ENCODE measurements around the gene CRYGN. TPM values are rescaled to one million over a fixed set of nuclear protein-coding genes. Genes with fewer than 3 reads are reported as not detected.
A peak's percentile ranks its signal among the peaks of the same experiment; 100 is the strongest.

CRYGN gene
- total RNA-seq, 2 donors from 2014 or later = not detected

- ATAC-seq (no peak), DNase-seq (ENCODE audit: low spot score) (no peak)
- H3K4me3 Mint-ChIP-seq = no peak overlapping the region
- H3K4me1 Mint-ChIP-seq (ENCODE audit: low read depth in 2 of 2) = no peaks in the 10 kb centered on the region
- H3K27me3 Mint-ChIP-seq = peaks cover 12 to 27% of the 10 kb centered on the region in 2 donors
- no peak overlapping the region for H3K27ac Mint-ChIP-seq
- H3K36me3 Mint-ChIP-seq = peaks cover 2% of the 10 kb centered on the region
- no peaks in the 10 kb centered on the region for H3K9me3 Mint-ChIP-seq
Observed at GRCh38 chr7:151423226-151423625, 16.7 kb downstream of the CRYGN start.

- no peak for ATAC-seq
- no peak overlapping the region for H3K27ac Mint-ChIP-seq
- H3K27me3 Mint-ChIP-seq = peaks cover 17 to 30% of the 10 kb centered on the region in 2 donors
- no peak for DNase-seq (ENCODE audit: low spot score)
- no peak overlapping the region for H3K4me3 Mint-ChIP-seq
- no peaks in the 10 kb centered on the region for H3K4me1 Mint-ChIP-seq (ENCODE audit: low read depth in 2 of 2)
- no peaks in the 10 kb centered on the region for H3K9me3 Mint-ChIP-seq
- peaks cover 6% of the 10 kb centered on the region for H3K36me3 Mint-ChIP-seq
Observed at GRCh38 chr7:151422212-151422611, 17.7 kb downstream of the CRYGN start.

GRCh38 chr7:151420144-151420543 lies 19.8 kb downstream of the CRYGN start:
- Mint-ChIP-seq H3K36me3 (peaks cover 6% of the 10 kb centered on the region), H3K4me3 (no peak overlapping the region), H3K4me1 (ENCODE audit: low read depth in 2 of 2) (peaks cover 3 to 6% of the 10 kb centered on the region in 2 donors), H3K9me3 (no peaks in the 10 kb centered on the region), H3K27me3 (peaks cover 22 to 37% of the 10 kb centered on the region in 2 donors), H3K27ac (no peak overlapping the region)
- DNase-seq (ENCODE audit: low spot score) = no peak
- no peak for ATAC-seq

- DNase-seq (ENCODE audit: low spot score) (peak; percentile 18), ATAC-seq (no peak)
- Mint-ChIP-seq H3K27me3 (peaks cover 37 to 40% of the 10 kb centered on the region in 2 donors), H3K4me3 (no peak overlapping the region), H3K9me3 (no peaks in the 10 kb centered on the region), H3K36me3 (peaks cover 6% of the 10 kb centered on the region), H3K27ac (peak overlapping the region in 1 of 2 donors; percentile 56), H3K4me1 (ENCODE audit: low read depth in 2 of 2) (peaks cover 7 to 11% of the 10 kb centered on the region in 2 donors)
Observed at GRCh38 chr7:151416941-151417315, 23.0 kb downstream of the CRYGN start.

- peak overlapping the region in 1 of 2 donors; percentile 56 for H3K27ac Mint-ChIP-seq
Observed at GRCh38 chr7:151416112-151416940, 23.6 kb downstream of the CRYGN start.

GRCh38 chr7:151415375-151416105 lies 24.4 kb downstream of the CRYGN start:
- Mint-ChIP-seq H3K27ac (no peak overlapping the region), H3K36me3 (peaks cover 6% of the 10 kb centered on the region), H3K4me1 (ENCODE audit: low read depth in 2 of 2) (peaks cover 7 to 11% of the 10 kb centered on the region in 2 donors), H3K27me3 (peaks cover 46 to 50% of the 10 kb centered on the region in 2 donors), H3K9me3 (no peaks in the 10 kb centered on the region), H3K4me3 (no peak overlapping the region)
- DNase-seq (ENCODE audit: low spot score) (no peak), ATAC-seq (peak; percentile 81 to 88)

More at GRCh38 chr7:151416112-151416940, 23.6 kb downstream of the CRYGN start:
- ATAC-seq = no peak
- H3K27me3 Mint-ChIP-seq = peaks cover 39 to 43% of the 10 kb centered on the region in 2 donors
- peaks cover 7 to 11% of the 10 kb centered on the region in 2 donors for H3K4me1 Mint-ChIP-seq (ENCODE audit: low read depth in 2 of 2)
- peaks cover 6% of the 10 kb centered on the region for H3K36me3 Mint-ChIP-seq
- no peak overlapping the region for H3K4me3 Mint-ChIP-seq
- DNase-seq (ENCODE audit: low spot score) = no peak
- no peaks in the 10 kb centered on the region for H3K9me3 Mint-ChIP-seq

- no peak for DNase-seq (ENCODE audit: low spot score)
- peaks cover 46 to 54% of the 10 kb centered on the region in 2 donors for H3K27me3 Mint-ChIP-seq
- peaks cover 4% of the 10 kb centered on the region for H3K36me3 Mint-ChIP-seq
- ATAC-seq = no peak
- H3K4me3 Mint-ChIP-seq = no peak overlapping the region
- no peaks in the 10 kb centered on the region for H3K9me3 Mint-ChIP-seq
- peaks cover 12 to 17% of the 10 kb centered on the region in 2 donors for H3K4me1 Mint-ChIP-seq (ENCODE audit: low read depth in 2 of 2)
- H3K27ac Mint-ChIP-seq = no peak overlapping the region
Observed at GRCh38 chr7:151413241-151413640, 26.7 kb downstream of the CRYGN start.

- ATAC-seq (no peak), DNase-seq (ENCODE audit: low spot score) (no peak)
- Mint-ChIP-seq H3K27me3 (peaks cover 42 to 53% of the 10 kb centered on the region in 2 donors), H3K9me3 (no peaks in the 10 kb centered on the region), H3K27ac (no peak overlapping the region), H3K4me3 (no peak overlapping the region), H3K4me1 (ENCODE audit: low read depth in 2 of 2) (peaks cover 12 to 17% of the 10 kb centered on the region in 2 donors), H3K36me3 (no peaks in the 10 kb centered on the region)
Observed at GRCh38 chr7:151412318-151412717, 27.6 kb downstream of the CRYGN start.

- Mint-ChIP-seq H3K27me3 (peaks cover 36 to 45% of the 10 kb centered on the region in 2 donors), H3K4me3 (no peak overlapping the region), H3K4me1 (ENCODE audit: low read depth in 2 of 2) (peaks cover 12 to 17% of the 10 kb centered on the region in 2 donors), H3K27ac (no peak overlapping the region), H3K36me3 (no peaks in the 10 kb centered on the region), H3K9me3 (no peaks in the 10 kb centered on the region)
- DNase-seq (ENCODE audit: low spot score) = no peak
- no peak for ATAC-seq
Observed at GRCh38 chr7:151411551-151411950, 28.4 kb downstream of the CRYGN start.

GRCh38 chr7:151410405-151411390 lies 29.2 kb downstream of the CRYGN start:
- Mint-ChIP-seq H3K4me3 (no peak overlapping the region), H3K27ac (no peak overlapping the region), H3K36me3 (no peaks in the 10 kb centered on the region), H3K9me3 (no peaks in the 10 kb centered on the region), H3K27me3 (peaks cover 36 to 45% of the 10 kb centered on the region in 2 donors), H3K4me1 (ENCODE audit: low read depth in 2 of 2) (peaks cover 12 to 15% of the 10 kb centered on the region in 2 donors)
- DNase-seq (ENCODE audit: low spot score) = peak; percentile 48
- ATAC-seq = no peak

GRCh38 chr7:151409667-151410404 lies 30.1 kb downstream of the CRYGN start, which contains the start of gene WDR86:
TSS of gene WDR86 (minus strand) at chr7:151410038. CDS start at chr7:151409589, 449 bp downstream.
- ATAC-seq (no peak), DNase-seq (ENCODE audit: low spot score) (peak; percentile 60)
- Mint-ChIP-seq H3K36me3 (no peaks in the 10 kb centered on the region), H3K4me1 (ENCODE audit: low read depth in 2 of 2) (peaks cover 9 to 10% of the 10 kb centered on the region in 2 donors), H3K4me3 (peak within 1 kb of the TSS; percentile 64), H3K9me3 (no peaks in the 10 kb centered on the region), H3K27me3 (peaks cover 32 to 45% of the 10 kb centered on the region in 2 donors), H3K27ac (no peak within 1 kb of the TSS)

GRCh38 chr7:151408839-151409666 lies 30.9 kb downstream of the CRYGN start:
- no peak overlapping the region for H3K27ac Mint-ChIP-seq
- H3K9me3 Mint-ChIP-seq = no peaks in the 10 kb centered on the region
- peak overlapping the region; percentile 64 for H3K4me3 Mint-ChIP-seq
- H3K27me3 Mint-ChIP-seq = peaks cover 27 to 38% of the 10 kb centered on the region in 2 donors
- DNase-seq (ENCODE audit: low spot score) (peak; percentile 60), ATAC-seq (peak; percentile 41 to 66)
- no peaks in the 10 kb centered on the region for H3K36me3 Mint-ChIP-seq
- H3K4me1 Mint-ChIP-seq (ENCODE audit: low read depth in 2 of 2) = peaks cover 5 to 6% of the 10 kb centered on the region in 2 donors

Data from natural killer cell treated with Interleukin-12 subunit alpha and Interleukin-12 subunit beta and Interleukin-15 and Interleukin-18, amount 100 ng/mL, for 72 hours (primary cell).